Measurements from ENCODE around the gene RADIL.

GRCh38 chr7:4916113-4916512 lies 32.6 kb upstream of the RADIL start:
- no peak for TF ChIP-seq CTCF (conservative IDR thresholded peaks at IDR 0.05; ENCODE audit: low read length)
- TF ChIP-seq EZH2phosphoT487 (IDR thresholded peaks at IDR 0.05; ENCODE audit: borderline replicate concordance): no peak
